NCI-H1694 treated with DMSO at 0.1 percent for 48 hours (cell line): Measurements from ENCODE around the gene NUTM2F.
"Not testable (repeated sequence)": the region's sequence is repeated elsewhere in the genome, so short reads cannot be mapped to it uniquely, and the experiment has no call there.

Experiments
- DNase-seq: peaks from one replicate; lab custom pipeline; 2025; lab: John Stamatoyannopoulos, UW

NUTM2F gene

GRCh38 chr9:94328544-94328943 is at the start of gene NUTM2F:
TSS of gene NUTM2F (minus strand) at chr9:94328644. CDS start at chr9:94328623, 21 bp downstream.
- DNase-seq: not testable (repeated sequence)

- DNase-seq: not testable (repeated sequence)
Observed at GRCh38 chr9:94375197-94375596, 46.8 kb upstream of the NUTM2F start.

- peak; percentile 72 for DNase-seq
Observed at GRCh38 chr9:94374176-94375056, 46.0 kb upstream of the NUTM2F start.

- not testable (repeated sequence) for DNase-seq
Observed at GRCh38 chr9:94373779-94374175, 45.3 kb upstream of the NUTM2F start.

- DNase-seq: not testable (repeated sequence)
Observed at GRCh38 chr9:94370266-94370665, 41.8 kb upstream of the NUTM2F start.

- not testable (repeated sequence) for DNase-seq
Observed at GRCh38 chr9:94364093-94364614, 35.7 kb upstream of the NUTM2F start.

- DNase-seq: not testable (repeated sequence)
Observed at GRCh38 chr9:94357158-94357557, 28.7 kb upstream of the NUTM2F start.

GRCh38 chr9:94351901-94352723 is 23.7 kb upstream of the NUTM2F start:
- DNase-seq: not testable (repeated sequence)

GRCh38 chr9:94348754-94349153 is 20.3 kb upstream of the NUTM2F start:
- DNase-seq: not testable (repeated sequence)

GRCh38 chr9:94347451-94347850 is 19.0 kb upstream of the NUTM2F start:
- DNase-seq: not testable (repeated sequence)

GRCh38 chr9:94341703-94342102 is 13.3 kb upstream of the NUTM2F start:
- not testable (repeated sequence) for DNase-seq

- DNase-seq: not testable (repeated sequence)
Observed at GRCh38 chr9:94340750-94341149, 12.3 kb upstream of the NUTM2F start.

- DNase-seq: not testable (repeated sequence)
Observed at GRCh38 chr9:94339657-94340056, 11.2 kb upstream of the NUTM2F start.

GRCh38 chr9:94338723-94339122 is 10.3 kb upstream of the NUTM2F start:
- DNase-seq: not testable (repeated sequence)

- DNase-seq: not testable (repeated sequence)
Observed at GRCh38 chr9:94336445-94336844, 8.0 kb upstream of the NUTM2F start.

- not testable (repeated sequence) for DNase-seq
Observed at GRCh38 chr9:94325583-94325982, 2.9 kb downstream of the NUTM2F start.

- DNase-seq: not testable (repeated sequence)
Observed at GRCh38 chr9:94323153-94323798, 5.2 kb downstream of the NUTM2F start.

- DNase-seq: not testable (repeated sequence)
Observed at GRCh38 chr9:94322342-94322940, 6.0 kb downstream of the NUTM2F start.

- DNase-seq: not testable (repeated sequence)
Observed at GRCh38 chr9:94317949-94318657, 10.3 kb downstream of the NUTM2F start.

GRCh38 chr9:94316236-94316635 is 12.2 kb downstream of the NUTM2F start:
- DNase-seq: not testable (repeated sequence)
